ENCODE measurements around the gene LAP3. TPM values are rescaled to one million over a fixed set of nuclear protein-coding genes. Genes with fewer than 3 reads are reported as not detected.

Gene LAP3
- total RNA-seq, 1 donor from 2014 or later, result 75.8 TPM

GRCh38 chr4:17554568-17554967 is 22.4 kb upstream of the LAP3 start:
- TF ChIP-seq CTCF (conservative IDR thresholded peaks at IDR 0.05; ENCODE audit: low read depth, low read length), result no peak
- no peak overlapping the region for H3K4me3 ChIP-seq (ENCODE audit: low read depth, low read length)
- DNase-seq (ENCODE audit: low read depth), result no peak

GRCh38 chr4:17556498-17556897 is 20.5 kb upstream of the LAP3 start:
- no peak for TF ChIP-seq CTCF (conservative IDR thresholded peaks at IDR 0.05; ENCODE audit: low read depth, low read length)
- DNase-seq (ENCODE audit: low read depth), result no peak
- no peak overlapping the region for H3K4me3 ChIP-seq (ENCODE audit: low read depth, low read length)

GRCh38 chr4:17557880-17558279 is 19.1 kb upstream of the LAP3 start:
- H3K4me3 ChIP-seq (ENCODE audit: low read depth, low read length), result no peak overlapping the region
- TF ChIP-seq CTCF (conservative IDR thresholded peaks at IDR 0.05; ENCODE audit: low read depth, low read length), result no peak
- no peak for DNase-seq (ENCODE audit: low read depth)

GRCh38 chr4:17558941-17559708 is 17.9 kb upstream of the LAP3 start:
- H3K4me3 ChIP-seq (ENCODE audit: low read depth, low read length), result no peak overlapping the region
- no peak for TF ChIP-seq CTCF (conservative IDR thresholded peaks at IDR 0.05; ENCODE audit: low read depth, low read length)
- DNase-seq (ENCODE audit: low read depth), result no peak

- no peak for DNase-seq (ENCODE audit: low read depth)
- TF ChIP-seq CTCF (conservative IDR thresholded peaks at IDR 0.05; ENCODE audit: low read depth, low read length), result no peak
- H3K4me3 ChIP-seq (ENCODE audit: low read depth, low read length), result no peak overlapping the region
These were observed 17.3 kb upstream of the LAP3 start for GRCh38 chr4:17559709-17560048.

GRCh38 chr4:17560065-17560673 is 16.8 kb upstream of the LAP3 start:
- TF ChIP-seq CTCF (conservative IDR thresholded peaks at IDR 0.05; ENCODE audit: low read depth, low read length), result no peak
- DNase-seq (ENCODE audit: low read depth), result no peak
- H3K4me3 ChIP-seq (ENCODE audit: low read depth, low read length), result no peak overlapping the region
